AG08396 (cell line): ENCODE results near the gene IGF2BP2.

Experiments
- DNase-seq: peaks from one replicate; pipeline ENCODE4 v3.0.0; 2012; ENCODE audit warnings: low spot score, mixed read lengths

The IGF2BP2 gene

DNA sequence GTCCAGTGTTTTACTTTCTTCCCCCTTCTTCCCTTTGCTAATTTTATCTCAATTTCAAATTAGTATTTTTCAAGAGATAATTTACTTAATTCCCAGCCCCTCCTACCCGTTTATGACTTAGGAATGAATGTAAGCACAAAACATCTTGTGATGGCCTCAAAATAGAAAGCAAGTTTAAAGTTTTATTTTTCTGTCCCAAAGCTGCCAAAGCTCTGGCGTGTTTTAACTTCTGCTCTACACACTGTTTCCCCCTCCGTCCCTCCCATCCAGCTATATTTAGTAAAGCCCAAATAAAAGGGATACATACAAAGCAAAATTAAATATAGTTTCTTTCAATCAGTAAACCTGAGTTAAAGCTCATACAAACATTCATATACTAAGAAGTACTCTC lies 59.9 kb downstream of the IGF2BP2 start:
- no peak for DNase-seq

DNA sequence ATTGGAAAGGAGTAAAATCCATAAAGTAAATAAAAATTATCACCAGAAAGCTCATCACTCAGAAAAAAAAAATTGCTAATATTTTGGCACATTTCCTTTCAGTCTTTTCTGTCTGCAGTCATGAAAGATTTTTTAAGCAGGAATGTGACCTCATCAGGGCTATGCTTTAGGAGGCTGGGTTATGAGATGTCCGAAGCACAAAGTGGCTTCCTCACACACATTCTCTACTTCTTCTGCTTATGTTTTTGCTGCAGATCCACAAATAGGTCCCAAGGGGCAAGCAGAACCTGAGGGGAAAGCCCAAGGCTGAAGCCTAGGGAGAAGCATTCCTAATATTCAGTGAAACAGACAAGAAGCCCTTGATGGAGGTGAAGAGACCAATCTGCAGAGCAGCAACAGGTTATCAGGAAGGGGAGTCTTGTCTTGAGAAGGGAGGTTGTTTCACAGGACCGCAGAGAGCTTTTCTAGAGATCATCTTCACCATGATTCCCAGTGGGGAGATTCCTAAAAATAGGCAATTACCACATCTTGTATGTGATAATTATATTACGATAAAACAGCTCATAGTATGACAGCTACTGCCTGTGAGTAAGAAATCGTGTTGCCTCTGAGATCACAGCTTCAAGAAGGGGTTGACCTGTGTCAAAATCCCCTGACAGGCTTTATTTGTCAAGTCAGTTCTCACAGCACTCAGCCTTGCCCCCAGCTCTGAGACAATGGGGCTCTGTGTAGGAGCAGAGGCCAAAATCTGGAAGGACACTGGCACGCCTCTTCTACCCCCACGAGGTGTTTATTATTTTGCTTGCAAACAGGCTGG lies 60.5 kb downstream of the IGF2BP2 start:
- DNase-seq: no peak

DNA sequence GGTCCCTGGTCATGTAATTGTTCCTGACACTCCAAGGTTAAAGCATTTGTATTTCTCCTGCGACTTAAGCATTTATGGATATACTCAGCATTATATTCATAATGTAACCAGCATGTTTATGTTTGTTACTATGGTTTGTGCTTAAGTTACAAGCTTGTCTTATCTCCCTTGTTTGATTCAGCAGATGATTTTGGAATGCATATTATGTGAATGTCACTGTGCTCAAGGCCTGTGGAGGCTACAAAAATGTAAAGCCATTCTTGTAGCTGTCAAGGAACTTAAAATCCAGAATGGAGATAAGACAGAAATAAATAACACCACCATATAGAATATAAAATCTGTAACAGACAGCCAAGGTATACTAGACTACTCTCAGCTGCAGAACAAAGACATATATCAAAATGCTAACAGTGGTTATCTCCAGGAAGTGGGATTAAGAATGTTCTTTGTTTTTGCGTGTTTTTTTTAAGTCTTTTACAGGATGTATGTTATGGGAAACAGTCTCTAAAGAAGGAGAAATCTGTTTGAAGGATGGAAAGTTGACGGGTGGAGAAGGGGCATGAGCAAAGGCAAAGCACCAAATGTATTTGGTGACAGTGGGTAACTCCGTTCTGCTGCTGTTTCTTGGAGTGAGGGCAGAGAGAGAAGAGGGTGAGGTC lies 61.4 kb downstream of the IGF2BP2 start:
- DNase-seq: no peak

DNA sequence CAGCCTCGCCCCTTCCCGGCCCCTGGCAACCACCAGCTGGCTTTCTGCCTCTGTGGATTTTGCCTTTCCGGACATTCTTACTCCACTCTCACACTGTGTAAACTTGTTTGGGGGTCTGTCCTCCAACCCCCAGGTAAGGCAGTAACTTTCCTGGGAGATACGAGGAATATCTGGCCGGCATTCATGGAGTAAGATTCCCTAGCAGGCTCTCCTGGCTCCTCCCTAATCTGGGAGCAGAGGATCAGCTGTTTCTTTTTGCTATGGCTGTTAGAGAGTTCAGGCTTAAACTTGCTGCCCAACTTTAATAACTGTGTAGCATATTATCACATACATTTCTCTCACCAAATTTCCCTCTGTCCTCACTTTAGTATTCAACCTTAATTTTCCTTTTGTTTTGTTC lies 64.3 kb downstream of the IGF2BP2 start:
- no peak for DNase-seq

DNA sequence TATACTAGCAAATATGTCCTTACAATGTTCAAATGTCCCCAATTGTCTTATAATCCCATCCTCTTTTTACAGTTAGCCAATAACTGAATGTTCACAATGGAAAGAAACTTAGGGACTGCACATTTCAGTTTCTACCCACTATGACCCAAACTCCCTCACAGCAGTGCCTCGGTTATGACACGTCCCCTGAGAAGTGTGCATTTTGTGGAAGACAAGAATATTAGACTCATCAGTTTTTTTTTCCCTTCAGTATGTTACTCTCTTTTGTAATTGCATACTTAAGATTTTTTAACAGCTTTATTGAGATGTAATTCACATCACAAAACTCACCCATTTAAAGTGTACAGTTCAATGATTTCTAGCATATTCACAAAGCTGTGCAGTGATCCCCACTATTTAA lies 64.8 kb downstream of the IGF2BP2 start:
- DNase-seq: no peak

DNA sequence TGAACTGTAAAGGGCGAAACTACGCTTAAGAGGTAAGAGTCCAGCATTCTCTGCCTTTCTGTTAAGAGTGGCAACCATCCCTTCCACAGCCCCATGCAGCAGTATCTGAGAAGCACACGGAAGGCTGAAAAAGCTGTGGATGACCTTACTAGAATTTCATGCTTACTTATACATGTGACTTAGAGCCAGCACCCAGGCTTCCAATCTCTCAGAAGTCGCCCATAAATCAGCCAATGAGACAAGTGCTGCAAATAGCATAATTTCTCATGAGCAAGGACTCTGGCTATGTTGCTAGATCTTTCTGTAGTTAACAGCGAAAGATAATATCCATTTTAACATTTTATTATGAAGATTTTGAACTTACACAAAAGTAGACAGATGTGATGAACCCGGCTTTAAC lies 65.3 kb downstream of the IGF2BP2 start:
- DNase-seq: no peak

DNA sequence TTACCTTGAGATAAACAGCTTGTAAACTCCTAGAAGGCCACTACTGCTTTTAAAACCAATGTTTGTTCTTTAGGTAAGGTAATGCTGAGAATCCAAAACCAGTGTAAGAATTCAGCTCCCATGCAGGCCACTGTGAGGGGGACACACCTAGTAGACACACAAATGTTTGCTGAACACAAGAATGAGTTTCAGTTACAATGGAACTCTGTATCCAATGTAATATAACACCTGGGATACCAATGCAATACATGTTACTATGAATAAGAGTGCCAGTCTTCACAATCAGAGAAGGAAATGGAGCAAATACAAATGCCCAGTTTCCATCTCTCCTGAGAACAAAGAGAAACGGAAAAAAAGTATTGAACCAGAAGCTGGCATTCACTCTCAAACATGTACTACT lies 65.9 kb downstream of the IGF2BP2 start:
- no peak for DNase-seq

DNA sequence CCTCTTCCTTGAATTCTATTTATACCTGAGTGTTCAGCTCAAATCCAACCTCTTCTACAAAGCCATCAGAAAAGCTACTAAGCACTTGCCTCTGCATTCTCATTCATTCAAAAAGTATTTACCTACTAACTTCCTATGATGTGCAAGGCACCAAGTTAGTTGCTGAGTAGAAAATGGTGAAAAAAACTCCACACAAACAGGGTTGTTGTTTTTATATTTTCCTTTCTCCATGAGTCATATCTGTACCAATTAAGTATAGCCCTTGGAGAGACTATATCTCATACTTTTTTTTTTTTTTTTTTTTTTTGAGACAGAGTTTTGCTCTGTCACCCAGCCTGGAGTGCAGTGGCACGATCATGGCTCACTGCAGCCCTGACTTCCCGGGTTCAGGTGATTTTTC lies 67.7 kb downstream of the IGF2BP2 start:
- no peak for DNase-seq

DNA sequence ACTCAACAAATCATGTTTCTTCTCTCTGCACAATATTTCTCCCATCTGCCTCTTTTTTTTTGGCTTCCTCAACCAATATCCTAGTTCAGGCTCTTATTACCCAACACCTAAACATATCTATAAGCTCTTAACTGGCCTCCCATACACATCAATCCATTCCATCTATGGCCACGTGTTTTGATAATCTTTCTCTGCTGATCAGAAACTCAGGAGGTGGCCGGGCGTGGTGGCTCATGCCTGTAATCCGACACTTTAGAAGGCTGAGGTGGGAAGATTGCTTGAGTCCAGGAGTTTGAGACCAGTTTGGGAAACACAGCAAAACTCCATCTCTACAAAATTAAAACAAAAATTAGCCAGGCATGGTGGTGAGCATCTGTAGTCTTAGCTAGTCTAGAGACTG lies 68.4 kb downstream of the IGF2BP2 start:
- no peak for DNase-seq

DNA sequence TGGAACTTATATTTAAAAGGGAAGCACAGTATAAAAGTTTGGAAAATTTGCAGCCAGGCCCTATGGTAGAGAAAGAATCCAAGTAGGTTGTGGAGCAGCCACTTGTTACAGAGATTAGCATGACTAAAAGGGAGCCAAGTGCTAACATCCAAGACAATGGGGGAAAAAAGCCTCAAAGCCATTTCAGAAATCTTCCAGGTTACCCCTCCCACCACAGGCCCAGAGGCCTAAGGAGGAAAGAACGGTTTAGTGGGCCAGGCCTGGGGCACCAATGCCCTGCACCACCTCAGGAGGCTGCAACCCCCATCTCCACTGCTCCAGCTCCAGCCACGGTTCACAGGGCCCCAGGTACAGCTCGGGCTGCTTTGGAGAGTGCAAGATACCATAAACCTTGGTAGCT lies 69.9 kb downstream of the IGF2BP2 start:
- DNase-seq: no peak

DNA sequence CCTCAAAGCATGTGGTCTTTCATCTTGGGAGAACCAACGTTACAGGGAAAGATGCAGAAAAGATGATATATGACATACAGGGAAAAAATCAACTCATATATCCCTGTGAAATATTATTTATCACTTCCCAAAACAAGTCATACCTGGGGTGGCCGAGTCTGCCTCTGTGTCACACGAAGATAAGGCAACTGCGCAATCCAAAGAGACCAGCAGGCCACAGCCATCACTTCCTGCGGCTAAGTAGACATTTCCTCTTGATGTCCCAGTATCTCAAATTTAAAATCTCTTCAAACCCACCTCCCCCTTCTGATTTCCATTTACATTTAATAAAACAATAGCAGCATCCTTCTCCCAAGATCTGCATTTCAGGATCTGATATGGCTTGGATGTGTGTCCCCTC lies 71.5 kb downstream of the IGF2BP2 start:
- no peak for DNase-seq

DNA sequence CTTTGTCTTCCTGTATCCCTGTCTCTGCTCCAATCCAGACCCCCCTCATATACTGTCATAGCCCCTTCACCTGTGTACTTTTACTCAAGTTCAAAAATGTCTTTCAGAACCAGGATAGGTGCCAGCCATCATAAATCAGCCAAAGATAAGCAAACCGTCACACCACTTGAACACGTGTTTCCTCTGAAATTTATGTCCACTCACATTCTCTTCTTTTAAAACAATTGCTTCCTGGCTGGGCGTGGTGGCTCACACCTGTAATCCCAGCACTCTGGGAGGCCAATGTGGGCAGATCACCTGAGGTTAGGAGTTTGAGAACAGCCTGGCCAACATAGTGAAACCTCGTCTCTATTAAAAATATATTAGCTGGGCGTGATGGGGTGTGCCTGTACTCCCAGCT lies 74.1 kb downstream of the IGF2BP2 start:
- DNase-seq: no peak

DNA sequence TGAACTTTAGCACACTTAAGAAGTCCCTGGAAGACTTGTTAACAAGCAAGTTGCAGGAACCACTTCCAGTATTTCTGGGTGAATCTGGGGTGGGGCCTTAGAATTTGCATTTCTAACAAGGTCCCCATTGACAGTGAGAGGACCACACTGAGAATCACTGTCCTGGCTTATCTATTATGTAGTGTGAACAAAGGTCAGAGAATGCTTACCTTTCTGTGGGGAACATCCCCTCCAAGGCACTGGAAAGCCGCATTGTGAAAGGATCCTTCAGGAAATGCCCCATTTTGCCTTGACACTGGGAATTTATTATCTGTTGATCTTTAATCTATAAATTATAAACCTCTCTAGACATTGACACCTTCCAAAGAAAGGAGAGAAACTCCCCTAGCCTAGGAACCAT lies 74.8 kb downstream of the IGF2BP2 start:
- DNase-seq: no peak

DNA sequence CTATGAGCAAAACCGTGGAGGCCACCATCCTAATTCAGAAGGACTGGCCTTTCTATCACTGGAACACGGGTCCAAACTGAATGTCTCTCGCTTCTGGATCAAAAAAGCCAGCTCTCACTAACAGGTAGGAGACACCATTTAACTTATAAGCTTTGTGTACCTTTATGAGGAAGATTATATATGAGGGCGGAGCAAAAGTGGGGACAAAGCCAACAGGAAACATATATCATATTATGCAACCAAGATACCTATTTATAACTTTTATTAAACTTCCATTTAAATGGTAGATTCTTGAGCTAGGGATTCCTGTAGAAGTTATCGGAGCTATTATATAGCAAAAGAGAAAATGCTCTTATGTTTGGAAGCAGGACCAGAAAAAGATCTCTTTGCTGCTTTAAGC lies 78.4 kb downstream of the IGF2BP2 start:
- no peak for DNase-seq

DNA sequence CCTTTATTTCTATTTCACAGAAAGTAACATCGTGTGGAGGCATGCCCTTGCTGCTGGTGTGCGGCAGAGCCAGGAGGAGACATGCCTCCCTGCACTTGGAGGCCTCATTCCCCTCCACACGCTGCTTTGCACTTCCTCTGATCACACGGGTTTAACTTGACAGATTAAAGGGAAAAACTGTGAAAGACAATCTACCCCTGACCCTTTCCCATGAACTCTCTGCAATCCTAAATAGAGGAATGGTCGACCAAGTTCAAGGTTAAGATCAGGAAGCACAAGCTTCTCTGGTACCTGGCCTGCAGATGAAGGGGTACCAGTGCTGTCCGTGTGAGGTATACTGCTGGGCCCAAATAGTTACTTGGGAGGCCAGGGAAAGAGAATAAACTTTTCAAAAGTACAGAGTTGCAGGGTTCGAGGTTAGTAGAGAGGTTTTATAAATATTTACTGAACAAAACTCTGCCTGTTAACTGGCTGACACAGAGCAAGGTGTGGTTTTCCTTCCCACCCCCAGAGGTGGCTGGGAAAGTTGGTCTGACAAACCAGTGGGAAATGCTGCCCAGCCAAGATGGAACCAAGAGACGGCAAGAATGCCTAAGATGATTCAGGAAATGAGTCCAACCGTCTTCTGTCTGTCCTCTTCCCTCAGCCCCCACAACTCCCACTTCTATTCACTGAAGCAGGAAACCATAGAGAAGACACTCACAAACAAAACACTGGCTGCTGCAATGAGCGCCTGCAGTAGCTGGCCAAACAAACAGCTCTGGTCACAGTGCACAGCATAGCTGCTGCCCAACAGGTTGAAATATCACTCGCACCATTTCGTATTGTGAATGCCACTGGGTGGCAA lies 79.6 kb downstream of the IGF2BP2 start:
- DNase-seq: peak; percentile 57

DNA sequence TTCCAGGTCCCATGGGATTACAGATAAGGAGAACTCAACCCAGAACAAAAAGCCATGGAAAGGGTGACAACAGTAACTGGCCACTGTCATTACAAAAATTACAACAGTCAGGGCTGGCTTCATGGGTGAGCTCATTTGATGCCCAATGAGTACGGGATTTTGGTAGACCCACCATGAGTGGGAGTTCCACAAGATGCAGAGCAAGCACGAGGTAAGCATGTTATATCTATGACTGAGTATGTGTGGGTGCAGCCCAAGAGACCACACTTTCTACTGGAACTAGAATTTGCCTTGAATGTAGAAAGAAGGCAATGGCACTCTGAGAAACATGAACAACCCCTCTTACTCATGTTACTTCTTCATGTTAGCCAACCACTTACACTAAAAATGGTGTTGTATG lies 83.3 kb downstream of the IGF2BP2 start:
- no peak for DNase-seq

DNA sequence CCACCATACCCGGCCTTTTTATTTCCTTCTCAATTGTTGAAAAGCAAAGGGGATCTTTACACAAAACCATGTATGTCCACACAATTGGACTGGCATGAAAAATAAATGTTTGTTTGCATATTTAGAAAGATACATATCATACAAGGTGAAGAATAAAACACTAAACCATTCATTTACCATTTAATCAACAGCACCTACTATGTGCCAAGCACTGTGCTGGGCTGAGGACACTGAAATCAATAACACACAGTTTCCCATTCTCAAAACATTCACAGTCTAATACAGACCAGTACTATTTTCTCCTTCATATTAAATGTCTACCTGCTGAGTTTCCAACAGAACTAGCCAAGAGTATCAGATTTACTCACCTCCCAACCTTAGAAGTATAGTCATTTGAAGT lies 84.7 kb downstream of the IGF2BP2 start:
- DNase-seq: no peak

DNA sequence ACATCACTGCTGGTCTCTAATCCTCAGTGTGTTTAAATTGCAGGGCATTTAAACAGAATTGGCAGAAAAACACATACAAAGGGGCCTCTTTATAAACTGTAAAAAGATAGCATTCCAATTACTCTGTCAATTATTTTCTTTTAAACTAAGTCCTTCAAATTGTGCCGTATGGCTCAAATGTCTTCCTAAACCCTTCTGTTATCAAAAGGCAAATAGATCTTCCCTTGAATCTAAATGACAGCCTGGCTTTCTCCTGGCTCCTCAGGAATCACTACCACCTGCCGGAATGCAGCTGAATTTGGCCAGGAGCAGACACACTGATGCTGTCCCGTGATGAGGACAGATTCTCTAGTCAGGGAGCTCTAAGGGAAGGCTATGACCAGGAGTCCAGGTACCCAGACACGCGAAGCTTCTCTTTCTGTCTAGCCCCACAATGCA lies 85.6 kb downstream of the IGF2BP2 start:
- DNase-seq: no peak

DNA sequence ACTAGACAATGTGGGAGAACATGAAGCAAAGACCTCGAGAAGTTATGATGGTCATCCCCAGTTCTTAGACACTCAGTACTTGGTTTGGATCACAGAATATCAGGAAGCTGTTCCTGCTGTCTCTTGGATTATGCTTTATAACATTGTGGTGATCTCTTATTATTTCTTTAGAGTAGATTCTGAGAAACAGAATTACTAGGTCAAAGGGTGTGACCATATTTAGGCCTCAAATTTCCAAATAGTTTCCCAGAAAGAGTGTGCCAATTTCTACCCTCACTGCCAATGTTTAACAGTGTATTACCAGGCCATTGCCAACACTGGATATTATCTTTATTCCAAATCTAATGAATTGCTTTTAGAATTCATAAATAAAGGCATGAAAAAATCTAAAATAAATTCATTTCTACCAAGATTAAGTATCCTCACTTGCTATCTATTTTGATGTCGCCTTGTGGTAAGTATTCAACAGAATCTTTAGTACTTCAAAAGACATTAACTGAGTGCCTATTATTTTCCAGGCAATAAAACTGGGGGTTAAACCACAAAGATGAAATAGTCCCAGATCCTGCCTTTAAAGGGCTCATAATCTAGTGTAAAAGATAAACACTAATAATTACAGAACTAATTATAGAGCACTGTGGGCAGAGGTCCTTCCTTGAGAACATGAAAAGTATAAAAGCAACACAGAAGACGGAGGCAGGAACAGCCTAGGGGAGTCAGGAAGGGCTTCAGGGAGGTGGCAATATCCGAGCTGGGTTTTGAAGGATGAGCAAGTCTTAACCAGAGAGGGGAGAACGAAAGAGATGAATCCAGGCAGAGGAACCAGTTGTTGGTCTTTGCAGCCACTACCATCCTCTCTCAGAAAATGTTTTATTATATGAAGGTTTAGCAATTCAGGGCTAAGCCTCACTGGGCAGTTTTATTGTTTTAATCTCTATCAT lies 86.8 kb downstream of the IGF2BP2 start:
- no peak for DNase-seq

DNA sequence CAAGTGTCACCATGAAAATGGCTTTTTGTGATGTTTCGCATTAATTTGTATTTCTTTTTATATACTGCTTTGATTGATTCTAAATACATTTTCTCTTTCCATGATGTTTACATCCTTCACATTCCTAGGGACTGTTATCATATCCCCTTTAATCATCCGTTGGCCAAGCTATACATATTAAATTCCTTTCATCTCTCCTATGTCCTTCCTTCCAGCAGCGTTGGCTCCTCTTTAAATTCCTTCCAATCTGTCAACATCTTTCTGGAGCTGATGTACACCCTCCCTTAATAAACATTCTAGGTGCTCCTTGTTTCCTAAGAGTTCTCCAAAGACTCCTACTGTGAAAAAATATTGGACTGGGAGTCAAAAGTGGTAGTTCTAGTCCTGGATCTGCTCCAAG lies 87.8 kb downstream of the IGF2BP2 start:
- DNase-seq: no peak

DNA sequence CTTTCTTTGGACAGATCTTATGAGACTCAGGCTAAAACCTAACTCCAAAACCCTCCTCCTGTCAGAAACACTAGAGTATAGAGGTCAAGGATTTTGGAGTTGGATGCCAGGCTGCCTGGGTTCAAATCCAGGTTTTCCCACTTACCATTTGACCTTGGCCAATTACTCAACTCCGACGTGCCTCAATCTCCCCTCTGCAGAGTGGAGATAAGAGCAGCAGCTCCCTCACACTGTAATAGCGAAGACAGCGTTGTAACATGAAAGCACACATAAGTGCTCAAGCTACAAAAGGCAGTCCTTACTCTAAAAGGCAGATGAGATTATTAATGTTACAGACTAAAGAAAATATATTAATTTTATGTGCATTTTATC lies 90.1 kb downstream of the IGF2BP2 start:
- DNase-seq: no peak
